Diencephalon (tissue), 1 donor: Measurements from ENCODE around the gene SESN2. TPM values are rescaled to one million over a fixed set of nuclear protein-coding genes. Genes with fewer than 3 reads are reported as not detected.

ENCODE experiments used
- total RNA-seq: library from RNA; depleted of rRNA; stranded (reverse); fragments of >200 nt; gene quantifications from one replicate; pipeline ENCODE4 v1.2.3, GENCODE V29; 2014

The SESN2 gene
- 4.4 TPM for total RNA-seq

GRCh38 chr1:28259252-28259933 lies at the start of gene SESN2:
SESN2 (plus strand) TSS chr1:28259518; CDS start chr1:28259848, 330 bp downstream.

GRCh38 chr1:28232558-28233263 lies 26.6 kb upstream of the SESN2 start, which contains the start of gene DNAJC8:
DNAJC8 (minus strand) TSS chr1:28233029; CDS start chr1:28232998, 31 bp downstream.

GRCh38 chr1:28235755-28236655 lies 23.3 kb upstream of the SESN2 start, which contains the start of gene ATP5IF1:
ATP5IF1 (plus strand) TSS chr1:28236124; CDS start chr1:28236184, 60 bp downstream.

Other genes with a start within 250 kb of the SESN2 start
- 15.5 TPM for gene EYA3, start 170.9 kb upstream of the SESN2 start, total RNA-seq
- 3.5 TPM for gene PTAFR, start 82.8 kb upstream of the SESN2 start, total RNA-seq
- gene DNAJC8, start 26.5 kb upstream of the SESN2 start, total RNA-seq, result 57.9 TPM
- 104 TPM for gene ATP5IF1, start 23.4 kb upstream of the SESN2 start, total RNA-seq
- gene MED18, start 69.5 kb downstream of the SESN2 start, total RNA-seq, result 14.8 TPM
- gene PHACTR4, start 110.2 kb downstream of the SESN2 start, total RNA-seq, result 7.4 TPM
- gene RCC1, start 246.5 kb downstream of the SESN2 start, total RNA-seq, result 13.1 TPM